NB4 (cell line): ENCODE measurements around the gene CTDP1.

ENCODE experiments used
- CTCF ChIP-seq: IDR thresholded peaks from one replicate; pipeline ENCODE4 v1.5.1; 2012; ENCODE audit warnings: low read depth, low read length
- POLR2A ChIP-seq: IDR thresholded peaks from 2 replicates; pipeline ENCODE4 v1.6.1; 2011; ENCODE audit warnings: mild to moderate bottlenecking; ENCODE audit not compliant: insufficient read length; ENCODE audit errors: extremely low read depth

- no peak for TF ChIP-seq POLR2A
- TF ChIP-seq CTCF, result no peak
Observed at GRCh38 chr18:79763407-79763806, 83.8 kb downstream of the CTDP1 start.
